ENCODE data around the gene DHX35.

GRCh38 chr20:39044501-39044900, 82.4 kb downstream of the DHX35 start:
- TF ChIP-seq CTCF (IDR thresholded peaks at IDR 0.05), result no peak
- TF ChIP-seq POLR2A (IDR thresholded peaks at IDR 0.05), result no peak

Measured in esophagus squamous epithelium (tissue), 4 donors.